GM12874 (cell line): Measurements from ENCODE around the gene NOC2L.

ENCODE experiments used
- CTCF ChIP-seq: IDR thresholded peaks from 2 replicates; pipeline ENCODE4 v1.5.1; 2011; ENCODE audit warnings: low read depth, mild to moderate bottlenecking, control low read depth, low read length, moderate library complexity; ENCODE audit not compliant: insufficient read depth

NOC2L gene

GRCh38 chr1:997713-997992 lies 38.6 kb upstream of the NOC2L start:
- TF ChIP-seq CTCF, result no peak

GRCh38 chr1:996851-997712 lies 38.0 kb upstream of the NOC2L start:
- TF ChIP-seq CTCF, result no peak

- no peak for TF ChIP-seq CTCF
These were observed 36.9 kb upstream of the NOC2L start for GRCh38 chr1:995665-996633.

DNA sequence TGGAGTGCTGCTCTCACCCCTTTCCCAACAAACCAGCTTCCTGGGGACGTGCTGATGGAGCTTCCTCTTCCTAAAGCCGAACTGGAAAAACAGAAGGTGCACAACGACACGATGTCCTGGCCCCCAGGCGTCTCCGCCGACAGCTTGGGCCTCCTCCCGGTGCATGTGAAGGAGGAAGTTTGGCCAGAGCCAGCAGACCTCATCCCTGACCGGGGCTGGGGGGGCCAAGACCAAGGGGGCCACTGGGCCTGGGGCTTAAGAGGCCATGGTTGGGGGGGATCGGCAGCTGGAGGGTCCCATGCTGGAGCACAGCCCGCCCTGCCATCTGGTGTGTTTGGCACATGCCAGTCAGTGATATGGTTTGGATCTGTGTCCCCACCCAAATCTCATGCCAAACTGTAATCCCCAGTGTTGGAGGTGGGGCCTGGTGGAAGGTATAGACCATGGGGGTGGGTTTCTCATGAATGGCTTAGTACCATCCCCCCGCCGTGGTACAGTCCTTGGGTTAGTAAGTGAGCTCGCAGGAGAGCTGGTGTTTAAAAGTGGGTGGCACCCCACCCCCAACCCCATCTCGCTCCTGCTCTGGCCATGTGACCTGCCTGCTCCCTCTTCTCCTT lies 34.4 kb upstream of the NOC2L start:
- no peak for TF ChIP-seq CTCF

DNA sequence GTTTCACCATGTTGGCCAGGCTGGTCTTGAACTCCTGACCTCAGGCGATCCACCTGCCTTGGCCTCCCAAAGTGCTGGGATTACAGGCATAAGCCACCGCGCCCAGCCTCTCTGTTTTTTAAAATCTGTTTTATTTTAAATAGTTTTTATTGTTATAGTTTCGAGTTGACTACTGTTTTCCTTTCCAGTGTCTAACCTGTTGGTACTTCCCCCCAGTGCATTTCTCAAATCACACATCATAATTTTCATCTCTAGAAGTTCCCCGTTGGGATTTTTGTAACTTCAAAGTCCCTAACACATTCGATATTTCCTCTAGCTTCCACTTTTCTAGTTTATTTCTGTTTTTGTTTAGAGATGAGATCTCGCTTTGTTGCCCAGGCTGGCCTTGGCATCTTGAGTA lies 33.3 kb upstream of the NOC2L start:
- TF ChIP-seq CTCF, result no peak

DNA sequence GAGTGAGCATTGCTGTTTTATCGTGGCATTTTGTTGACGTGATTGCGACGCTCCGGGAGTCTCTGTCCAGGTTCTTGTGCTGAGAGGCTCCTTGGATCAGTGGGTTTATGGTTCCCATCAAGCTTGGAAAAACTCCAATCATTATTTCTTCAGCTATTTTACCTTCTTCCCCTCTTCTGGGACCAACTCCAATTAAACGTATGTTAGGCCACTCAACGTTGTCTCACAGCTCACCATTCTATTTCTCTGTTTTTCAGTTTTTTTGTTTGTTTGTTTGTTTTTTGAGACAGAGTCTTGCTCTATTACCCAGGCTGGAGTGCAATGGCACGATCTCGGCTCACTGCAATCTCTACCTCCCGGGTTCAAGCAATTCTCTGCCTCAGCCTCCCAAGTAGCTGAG lies 32.8 kb upstream of the NOC2L start:
- TF ChIP-seq CTCF, result no peak

GRCh38 chr1:985126-985525 lies 26.1 kb upstream of the NOC2L start:
- no peak for TF ChIP-seq CTCF
